ENCODE measurements around the gene B4GALT7.

B4GALT7 gene

DNA sequence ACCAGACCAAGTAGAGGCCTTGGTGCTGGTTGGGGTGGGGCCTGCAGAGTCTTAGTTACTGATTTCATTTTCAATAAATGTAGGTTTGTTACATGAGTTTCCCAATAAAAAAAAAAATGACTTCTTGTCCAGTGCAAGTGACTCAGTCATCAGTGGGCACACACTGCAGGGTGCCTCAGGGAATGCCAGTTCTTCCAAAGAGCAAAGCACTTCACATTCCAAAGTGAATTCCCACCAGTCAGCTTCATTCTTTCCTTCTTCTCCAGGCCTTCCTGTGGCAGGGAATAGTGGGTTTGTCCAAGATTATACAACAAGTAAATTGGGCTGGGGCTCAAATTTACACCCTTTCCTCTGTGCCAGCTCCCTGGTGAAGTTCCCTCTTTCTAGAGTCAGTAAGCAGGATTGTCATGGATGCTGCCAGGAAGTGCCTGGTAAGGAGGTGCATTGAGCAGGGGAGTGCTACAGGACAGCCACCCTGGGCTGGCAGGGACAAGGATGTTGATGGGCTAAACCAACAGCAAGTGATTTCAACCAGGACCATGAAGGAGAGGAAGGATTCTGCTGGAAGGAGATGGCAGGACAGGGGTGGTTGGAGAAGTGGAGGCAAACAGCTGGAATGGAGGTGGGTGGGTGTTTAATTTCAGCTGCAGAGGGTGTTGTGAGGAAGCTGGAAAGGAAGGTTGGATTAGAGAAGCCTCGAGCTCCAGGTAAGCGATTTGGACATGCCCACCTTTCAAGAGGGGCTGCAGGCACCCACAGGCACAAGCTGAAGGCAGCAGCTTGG is 3.7 kb upstream of the B4GALT7 start:
- TF ChIP-seq RAD21 (IDR thresholded peaks at IDR 0.05; ENCODE audit: low read depth) (no peak), ZBTB7A (IDR thresholded peaks at IDR 0.05; ENCODE audit: low read depth) (no peak), TAF1 (IDR thresholded peaks at IDR 0.05; ENCODE audit: low read depth) (no peak), FOXM1 (IDR thresholded peaks at IDR 0.05; ENCODE audit: borderline replicate concordance, low read depth) (no peak), NFIC (IDR thresholded peaks at IDR 0.05) (no peak), YY1 (IDR thresholded peaks at IDR 0.05; ENCODE audit: low read depth) (no peak), REST (IDR thresholded peaks at IDR 0.05; ENCODE audit: low read depth) (no peak), TEAD4 (IDR thresholded peaks at IDR 0.05) (no peak), CREB1 (IDR thresholded peaks at IDR 0.05; ENCODE audit: low read depth) (no peak), EP300 (IDR thresholded peaks at IDR 0.05; ENCODE audit: borderline replicate concordance) (no peak), CEBPB (IDR thresholded peaks at IDR 0.05) (no peak), TCF12 (IDR thresholded peaks at IDR 0.05; ENCODE audit: low read depth) (no peak), EGR1 (IDR thresholded peaks at IDR 0.05) (no peak)
- TF ChIP-seq, protein P1, sequence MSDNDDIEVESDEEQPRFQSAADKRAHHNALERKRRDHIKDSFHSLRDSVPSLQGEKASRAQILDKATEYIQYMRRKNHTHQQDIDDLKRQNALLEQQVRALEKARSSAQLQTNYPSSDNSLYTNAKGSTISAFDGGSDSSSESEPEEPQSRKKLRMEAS (IDR thresholded peaks at IDR 0.05) = no peak
- TF ChIP-seq, protein P2, sequence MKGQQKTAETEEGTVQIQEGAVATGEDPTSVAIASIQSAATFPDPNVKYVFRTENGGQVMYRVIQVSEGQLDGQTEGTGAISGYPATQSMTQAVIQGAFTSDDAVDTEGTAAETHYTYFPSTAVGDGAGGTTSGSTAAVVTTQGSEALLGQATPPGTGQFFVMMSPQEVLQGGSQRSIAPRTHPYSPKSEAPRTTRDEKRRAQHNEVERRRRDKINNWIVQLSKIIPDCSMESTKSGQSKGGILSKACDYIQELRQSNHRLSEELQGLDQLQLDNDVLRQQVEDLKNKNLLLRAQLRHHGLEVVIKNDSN (IDR thresholded peaks at IDR 0.05) = no peak

GRCh38 chr5:177596775-177597238 is 3.1 kb upstream of the B4GALT7 start:
- TF ChIP-seq TAF1 (IDR thresholded peaks at IDR 0.05; ENCODE audit: low read depth) (no peak), YY1 (IDR thresholded peaks at IDR 0.05; ENCODE audit: low read depth) (no peak), EGR1 (IDR thresholded peaks at IDR 0.05) (no peak), TEAD4 (IDR thresholded peaks at IDR 0.05) (no peak), REST (IDR thresholded peaks at IDR 0.05; ENCODE audit: low read depth) (no peak), EP300 (IDR thresholded peaks at IDR 0.05; ENCODE audit: borderline replicate concordance) (no peak), ZBTB7A (IDR thresholded peaks at IDR 0.05; ENCODE audit: low read depth) (no peak), RAD21 (IDR thresholded peaks at IDR 0.05; ENCODE audit: low read depth) (no peak), TCF12 (IDR thresholded peaks at IDR 0.05; ENCODE audit: low read depth) (no peak), FOXM1 (IDR thresholded peaks at IDR 0.05; ENCODE audit: borderline replicate concordance, low read depth) (no peak), CREB1 (IDR thresholded peaks at IDR 0.05; ENCODE audit: low read depth) (no peak), NFIC (IDR thresholded peaks at IDR 0.05) (no peak), CEBPB (IDR thresholded peaks at IDR 0.05) (no peak)
- TF ChIP-seq, protein P1 (IDR thresholded peaks at IDR 0.05) = no peak
- TF ChIP-seq, protein P2 (IDR thresholded peaks at IDR 0.05) = no peak

- TF ChIP-seq, protein P1 (IDR thresholded peaks at IDR 0.05) = no peak
- no peak for TF ChIP-seq TAF1 (IDR thresholded peaks at IDR 0.05; ENCODE audit: low read depth)
- no peak for TF ChIP-seq TCF12 (IDR thresholded peaks at IDR 0.05; ENCODE audit: low read depth)
- TF ChIP-seq EP300 (IDR thresholded peaks at IDR 0.05; ENCODE audit: borderline replicate concordance) = no peak
- TF ChIP-seq CEBPB (IDR thresholded peaks at IDR 0.05) = no peak
Observed at GRCh38 chr5:177598477-177598876, 1.5 kb upstream of the B4GALT7 start.

- TF ChIP-seq TAF1 (IDR thresholded peaks at IDR 0.05; ENCODE audit: low read depth) (no peak), REST (IDR thresholded peaks at IDR 0.05; ENCODE audit: low read depth) (no peak), RAD21 (IDR thresholded peaks at IDR 0.05; ENCODE audit: low read depth) (no peak), EGR1 (IDR thresholded peaks at IDR 0.05) (no peak), ZBTB7A (IDR thresholded peaks at IDR 0.05; ENCODE audit: low read depth) (no peak)
Observed at GRCh38 chr5:177600508-177601018, 631 bp downstream of the B4GALT7 start.
